HG03575 (cell line): ENCODE results near the gene DOK6.
A peak's percentile ranks its signal among the peaks of the same experiment; 100 is the strongest.
"Not testable (repeated sequence)": the region's sequence is repeated elsewhere in the genome, so short reads cannot be mapped to it uniquely, and the experiment has no call there.

ENCODE experiments used
- ATAC-seq: cut with Tn5 transposase; IDR thresholded peaks from one replicate; pipeline ENCODE4 v1.9.1; 2021; ENCODE audit not compliant: unreplicated experiment, insufficient number of reproducible peaks, low FRiP score; ENCODE audit errors: extremely low read depth

Gene DOK6

GRCh38 chr18:69870736-69871135 lies 470.0 kb downstream of the DOK6 start:
- ATAC-seq = no peak

GRCh38 chr18:69871363-69871762 lies 470.7 kb downstream of the DOK6 start:
- ATAC-seq = no peak

GRCh38 chr18:69872661-69873060 lies 472.0 kb downstream of the DOK6 start:
- ATAC-seq = no peak

- ATAC-seq = no peak
These were observed 473.4 kb downstream of the DOK6 start for GRCh38 chr18:69874058-69874457.

DNA sequence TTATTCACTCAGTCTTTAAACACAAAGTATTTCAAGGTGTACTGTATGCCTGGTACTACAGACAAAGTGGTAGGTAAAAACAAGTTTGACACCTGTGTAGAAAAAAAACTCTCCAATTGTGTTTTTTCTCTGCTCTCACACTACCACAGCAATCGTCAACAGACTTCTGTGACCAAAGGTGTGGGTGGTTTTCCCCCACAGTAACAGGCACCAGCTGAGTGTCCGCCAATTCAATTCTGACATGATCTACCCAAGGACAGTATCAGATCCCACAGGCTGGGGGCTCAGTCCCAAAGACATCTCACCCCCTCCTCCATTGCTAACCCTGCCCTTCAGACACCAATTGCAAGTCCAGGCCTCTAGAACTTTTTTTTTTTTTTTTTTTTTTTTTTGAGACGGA lies 475.8 kb downstream of the DOK6 start:
- no peak for ATAC-seq

- no peak for ATAC-seq
These were observed 477.7 kb downstream of the DOK6 start for GRCh38 chr18:69878213-69878933.

GRCh38 chr18:69879051-69879450 lies 478.4 kb downstream of the DOK6 start:
- not testable (repeated sequence) for ATAC-seq

- no peak for ATAC-seq
These were observed 479.4 kb downstream of the DOK6 start for GRCh38 chr18:69880083-69880482.

DNA sequence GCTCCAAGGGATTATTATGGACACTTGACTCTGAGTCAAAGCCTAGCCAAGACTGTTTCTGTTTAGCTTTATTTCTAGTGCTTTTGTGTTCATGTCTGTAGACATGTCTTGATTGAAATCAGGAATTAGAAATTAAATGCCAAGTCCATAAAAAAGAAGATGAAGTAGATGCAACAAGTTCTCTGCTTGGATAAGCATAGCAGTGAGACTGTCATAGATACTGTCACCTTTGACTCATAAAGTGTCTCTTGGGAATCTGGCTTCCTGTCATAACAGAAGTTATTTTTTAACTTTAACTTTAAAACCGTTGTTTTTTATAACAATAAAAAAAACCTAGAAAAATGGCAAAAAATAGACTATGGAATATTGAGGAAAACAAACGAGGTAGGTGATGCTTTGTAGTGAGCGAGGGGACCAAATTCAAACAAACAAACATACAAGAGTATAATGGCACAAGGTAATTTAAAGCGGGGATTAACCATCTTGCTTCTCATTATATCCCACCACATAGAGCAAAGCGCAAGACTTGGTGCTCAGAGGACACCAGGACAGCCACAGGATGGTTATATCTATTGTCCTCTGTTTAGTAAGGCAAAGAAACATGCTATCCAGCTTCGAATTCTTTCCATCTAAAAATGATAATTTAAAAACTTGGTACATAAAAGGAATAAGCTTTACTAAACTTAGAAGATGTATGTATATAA lies 482.4 kb downstream of the DOK6 start:
- peak; percentile 43 for ATAC-seq

DNA sequence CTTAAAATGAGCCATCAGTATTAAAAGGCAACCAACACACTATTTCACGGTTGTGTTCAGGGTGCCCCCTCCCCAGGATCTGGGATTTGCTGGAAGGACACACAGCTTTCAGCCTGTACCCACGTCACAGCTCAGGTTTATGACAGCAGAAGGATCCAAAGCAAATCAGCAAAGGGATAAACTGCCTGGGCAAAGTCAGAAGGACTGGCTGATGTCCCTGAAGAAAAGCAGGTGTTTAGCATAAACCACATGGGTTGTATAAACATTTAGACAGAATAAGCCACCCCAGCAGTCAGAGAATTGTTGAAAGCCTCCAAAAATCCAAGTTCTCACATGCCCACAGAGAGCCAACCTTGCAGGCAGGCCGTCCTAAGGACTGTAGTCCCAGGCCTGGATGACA lies 483.1 kb downstream of the DOK6 start:
- no peak for ATAC-seq

- ATAC-seq = no peak
These were observed 484.7 kb downstream of the DOK6 start for GRCh38 chr18:69885355-69885754.

GRCh38 chr18:69885841-69886531 lies 485.3 kb downstream of the DOK6 start:
- ATAC-seq = peak; percentile 57

- ATAC-seq = no peak
These were observed 486.6 kb downstream of the DOK6 start for GRCh38 chr18:69887256-69887655.

- no peak for ATAC-seq
These were observed 488.3 kb downstream of the DOK6 start for GRCh38 chr18:69889009-69889408.

- no peak for ATAC-seq
These were observed 489.9 kb downstream of the DOK6 start for GRCh38 chr18:69890558-69890957.

DNA sequence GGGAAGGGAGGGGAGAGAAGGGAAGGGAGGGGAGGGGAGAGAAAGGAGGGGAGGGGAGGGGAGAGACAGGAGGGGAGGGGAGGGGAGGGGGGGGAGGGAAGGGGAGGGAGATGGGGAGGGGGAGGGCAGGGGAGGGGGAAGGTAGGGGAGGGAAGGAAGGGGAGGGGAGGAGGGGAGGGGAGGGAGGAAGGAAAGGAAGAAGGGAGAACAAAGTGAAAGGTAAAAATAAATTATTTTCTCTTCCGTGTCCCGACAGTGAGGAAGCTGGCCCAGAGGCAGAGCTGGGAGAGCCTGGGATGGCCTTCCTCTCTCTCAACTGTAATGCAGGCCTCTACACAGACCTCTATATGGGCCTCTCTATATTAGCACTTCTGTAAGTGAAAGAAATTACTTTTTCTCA lies 493.8 kb downstream of the DOK6 start:
- no peak for ATAC-seq

GRCh38 chr18:69895066-69896047 lies 494.7 kb downstream of the DOK6 start:
- ATAC-seq = no peak

DNA sequence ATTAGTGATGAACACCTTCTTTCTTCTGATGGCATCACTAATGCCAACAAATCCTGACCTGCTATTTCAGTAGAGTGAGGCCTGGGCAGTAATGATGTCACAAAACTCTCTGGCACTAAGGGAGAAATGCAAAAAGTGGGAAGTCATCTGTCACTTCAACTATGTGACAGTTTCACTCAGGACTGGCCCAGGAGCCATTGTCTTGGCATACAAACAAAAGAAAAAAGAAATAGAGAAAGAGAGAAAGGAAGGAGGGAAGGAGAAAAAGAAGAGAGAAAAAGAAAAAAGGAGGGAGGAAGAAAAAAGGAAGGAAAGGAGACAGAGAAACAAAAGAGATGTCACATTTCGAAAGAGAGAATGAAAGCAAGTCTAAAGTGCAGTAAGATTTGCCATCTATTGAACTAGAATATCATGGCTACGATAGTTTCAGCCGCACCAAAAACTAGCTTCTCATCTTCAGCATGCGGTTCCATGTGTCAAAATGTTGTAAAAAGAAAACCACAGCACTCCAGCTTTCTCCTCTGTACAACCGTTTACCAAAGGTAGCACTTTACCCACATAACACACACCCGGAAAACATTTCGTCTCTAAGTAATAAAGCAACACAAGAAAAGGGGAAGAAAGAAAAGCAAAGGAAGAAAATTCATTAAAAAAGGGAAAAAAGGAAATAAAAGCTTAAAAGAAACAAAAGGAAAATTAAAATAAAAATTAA lies 496.9 kb downstream of the DOK6 start:
- no peak for ATAC-seq
